Measurements from ENCODE around the gene UGT2A3.

Gene UGT2A3

DNA sequence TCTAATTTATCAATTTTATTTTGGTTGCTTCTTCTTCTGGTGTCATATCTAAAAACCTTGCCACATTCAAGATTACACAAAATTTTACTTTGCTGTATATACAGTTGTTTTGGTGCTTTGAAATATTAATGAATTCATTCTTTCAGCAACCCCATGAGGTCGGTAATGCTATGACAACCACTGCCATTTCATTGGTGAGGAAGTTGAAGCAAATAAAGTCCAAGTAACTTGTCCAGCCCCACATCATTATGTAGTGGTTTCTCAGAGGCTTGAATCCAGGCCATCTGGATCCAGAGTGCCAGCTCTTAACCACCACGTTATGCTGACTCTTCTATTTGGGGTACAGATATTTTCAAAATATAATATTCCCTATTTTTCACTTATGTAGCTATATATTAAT, 42.2 kb downstream of the UGT2A3 start:
- no peak overlapping the region for H3K27ac ChIP-seq (ENCODE audit: low read depth, low read length)
- no peaks in the 10 kb centered on the region for H3K27me3 ChIP-seq (ENCODE audit: control insufficient read depth, insufficient read depth, low read length)
- H3K4me1 ChIP-seq (ENCODE audit: control insufficient read depth, insufficient read depth, low read length), result peaks cover 31% of the 10 kb centered on the region
- no peak overlapping the region for H3K4me3 ChIP-seq (ENCODE audit: low read depth, low read length)
- no peaks in the 10 kb centered on the region for H3K9me3 ChIP-seq (ENCODE audit: control insufficient read depth, insufficient read depth, low read depth, low read length)
- H3K36me3 ChIP-seq (ENCODE audit: control insufficient read depth, insufficient read depth, low read length), result no peaks in the 10 kb centered on the region
- H3K9ac ChIP-seq (ENCODE audit: low read length), result no peak overlapping the region

DNA sequence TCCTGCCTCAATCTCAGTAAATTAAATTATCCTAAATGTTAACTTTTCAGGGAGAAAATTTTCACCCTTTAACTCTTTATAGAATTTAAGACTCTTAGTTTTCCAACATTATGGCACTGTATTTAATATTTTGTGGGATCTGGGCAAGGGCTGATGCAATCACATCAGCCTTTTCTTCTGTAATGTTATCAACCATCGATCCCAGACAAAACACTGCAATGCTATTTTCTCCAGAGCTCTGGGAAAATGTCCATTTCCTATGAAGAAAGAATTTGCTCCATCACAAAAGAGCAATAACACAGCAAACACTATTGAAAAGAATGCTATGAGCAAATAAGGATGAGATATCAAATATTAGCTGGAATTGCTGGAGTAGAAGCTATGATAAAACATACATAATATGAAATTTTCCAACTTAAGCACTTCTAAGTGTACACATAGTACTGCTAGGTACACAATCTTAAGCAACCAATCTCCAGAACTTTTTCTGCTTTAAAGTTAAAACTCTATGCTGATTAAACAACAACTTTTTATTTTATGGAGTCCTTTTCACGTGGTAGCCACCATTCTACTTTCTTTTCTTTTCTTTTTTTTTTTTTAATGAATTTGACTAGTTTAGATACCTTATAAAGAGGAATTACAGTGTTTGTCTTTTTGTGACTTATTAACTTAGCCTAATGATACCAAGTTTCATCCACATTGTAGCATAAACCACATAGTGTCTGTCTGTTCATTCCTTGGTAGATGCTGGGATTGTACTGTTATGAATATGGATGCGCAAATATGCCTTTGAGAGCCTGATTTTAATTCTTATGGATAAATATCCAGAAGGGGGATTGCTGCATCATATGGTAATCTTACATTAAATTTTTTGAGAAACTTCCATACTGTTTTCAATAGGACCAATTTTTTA, 43.6 kb downstream of the UGT2A3 start:
- Histone ChIP-seq H3K4me3 (ENCODE audit: low read depth, low read length) (no peak overlapping the region), H3K4me1 (ENCODE audit: control insufficient read depth, insufficient read depth, low read length) (peaks cover 36% of the 10 kb centered on the region), H3K9me3 (ENCODE audit: control insufficient read depth, insufficient read depth, low read depth, low read length) (no peaks in the 10 kb centered on the region), H3K36me3 (ENCODE audit: control insufficient read depth, insufficient read depth, low read length) (no peaks in the 10 kb centered on the region), H3K9ac (ENCODE audit: low read length) (no peak overlapping the region), H3K27me3 (ENCODE audit: control insufficient read depth, insufficient read depth, low read length) (no peaks in the 10 kb centered on the region), H3K27ac (ENCODE audit: low read depth, low read length) (0 out of 2 replicates have a peak overlapping the region, but pooled peaks have one; percentile 18)

DNA sequence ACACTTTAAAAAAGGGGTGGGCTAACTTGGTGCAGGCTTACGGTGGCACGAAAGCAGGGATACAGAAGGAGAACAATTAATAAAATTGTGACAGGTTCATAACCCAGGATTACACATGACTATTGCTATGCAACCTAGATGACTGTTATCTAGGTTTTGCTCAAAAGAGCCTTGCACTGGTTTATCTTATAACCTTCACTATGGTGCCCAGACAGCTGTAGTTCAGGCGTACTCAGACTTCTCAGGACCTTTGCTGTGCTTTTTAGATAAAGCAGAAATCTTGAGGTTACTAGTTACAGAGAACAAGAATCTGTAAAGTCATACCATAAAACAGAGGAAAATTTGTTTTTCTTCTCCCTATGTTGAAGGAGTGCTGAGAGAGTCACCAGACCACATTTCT, 44.4 kb downstream of the UGT2A3 start:
- H3K27ac ChIP-seq (ENCODE audit: low read depth, low read length), result peak overlapping the region; percentile 61; the same call in 1 of the 2 replicates
- H3K36me3 ChIP-seq (ENCODE audit: control insufficient read depth, insufficient read depth, low read length), result no peaks in the 10 kb centered on the region
- H3K9ac ChIP-seq (ENCODE audit: low read length), result no peak overlapping the region
- H3K4me1 ChIP-seq (ENCODE audit: control insufficient read depth, insufficient read depth, low read length), result peaks cover 36% of the 10 kb centered on the region
- no peaks in the 10 kb centered on the region for H3K27me3 ChIP-seq (ENCODE audit: control insufficient read depth, insufficient read depth, low read length)
- no peak overlapping the region; the same call in 1 of the 2 replicates for H3K4me3 ChIP-seq (ENCODE audit: low read depth, low read length)
- H3K9me3 ChIP-seq (ENCODE audit: control insufficient read depth, insufficient read depth, low read depth, low read length), result no peaks in the 10 kb centered on the region

DNA sequence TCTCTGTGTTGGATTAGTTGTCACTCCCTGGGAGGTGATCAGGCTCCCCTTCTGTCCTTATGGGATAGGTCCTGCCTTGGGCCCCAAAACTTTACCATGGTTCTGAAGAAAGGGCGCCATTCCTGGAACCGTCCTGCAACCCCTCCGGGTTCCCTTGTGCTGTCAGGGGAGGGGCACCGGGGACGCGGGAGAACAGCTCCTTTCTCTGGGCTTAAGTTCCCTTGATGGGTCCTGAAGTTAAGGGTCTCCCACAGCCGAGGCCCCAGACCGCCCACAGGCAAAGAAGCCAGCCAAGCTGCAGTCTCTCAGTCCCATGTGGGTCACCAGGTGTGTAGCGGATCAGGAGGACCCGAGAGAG, 44.8 kb downstream of the UGT2A3 start:
- H3K9ac ChIP-seq (ENCODE audit: low read length), result peak overlapping the region; percentile 28
- no peaks in the 10 kb centered on the region for H3K9me3 ChIP-seq (ENCODE audit: control insufficient read depth, insufficient read depth, low read depth, low read length)
- H3K4me1 ChIP-seq (ENCODE audit: control insufficient read depth, insufficient read depth, low read length), result peaks cover 36% of the 10 kb centered on the region
- peak overlapping the region; percentile 61 for H3K27ac ChIP-seq (ENCODE audit: low read depth, low read length)
- H3K36me3 ChIP-seq (ENCODE audit: control insufficient read depth, insufficient read depth, low read length), result no peaks in the 10 kb centered on the region
- no peaks in the 10 kb centered on the region for H3K27me3 ChIP-seq (ENCODE audit: control insufficient read depth, insufficient read depth, low read length)
- H3K4me3 ChIP-seq (ENCODE audit: low read depth, low read length), result peak overlapping the region; percentile 52

DNA sequence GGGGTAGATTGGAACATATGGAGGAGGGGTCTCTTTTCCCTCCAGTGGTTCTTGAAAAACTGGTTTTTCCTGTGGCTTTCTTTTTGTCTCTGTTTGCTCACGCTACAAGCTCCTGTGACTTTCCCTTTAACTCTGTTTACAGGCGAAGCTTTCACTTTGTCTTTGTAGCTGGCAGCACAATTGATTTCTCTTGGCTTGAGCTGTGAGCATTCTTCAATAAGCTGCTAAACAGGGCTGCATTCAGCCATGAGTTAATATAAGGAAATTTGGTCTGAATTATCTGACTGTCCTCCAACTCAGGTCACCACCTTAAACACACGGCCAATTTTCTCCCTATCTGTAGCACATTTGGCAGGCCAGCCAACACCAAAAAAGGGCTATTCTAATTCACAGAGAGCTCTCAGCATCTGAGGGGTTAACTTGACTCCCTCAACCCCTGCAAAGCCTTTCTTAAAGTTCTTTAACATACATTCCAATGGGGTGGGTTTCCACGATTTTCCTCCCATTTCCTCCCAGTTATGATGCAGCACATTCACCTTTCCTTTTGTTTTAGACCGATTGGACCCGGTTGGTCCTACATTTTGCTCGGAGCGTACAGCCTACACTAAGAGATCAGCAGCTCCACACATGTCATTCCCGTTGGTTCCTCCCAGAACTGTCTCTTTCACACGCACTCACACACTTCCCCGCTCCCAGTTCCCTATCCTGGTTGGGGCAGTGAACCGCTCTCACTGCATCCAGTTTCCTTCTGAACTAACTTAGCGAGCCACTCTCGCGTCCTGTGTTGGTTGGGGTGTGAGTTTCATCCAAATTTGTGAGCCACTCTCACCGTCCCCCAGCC, 45.4 kb downstream of the UGT2A3 start:
- Histone ChIP-seq H3K27ac (ENCODE audit: low read depth, low read length) (peak overlapping the region; percentile 61), H3K4me1 (ENCODE audit: control insufficient read depth, insufficient read depth, low read length) (peaks cover 36% of the 10 kb centered on the region), H3K9me3 (ENCODE audit: control insufficient read depth, insufficient read depth, low read depth, low read length) (no peaks in the 10 kb centered on the region), H3K4me3 (ENCODE audit: low read depth, low read length) (peak overlapping the region; percentile 52), H3K27me3 (ENCODE audit: control insufficient read depth, insufficient read depth, low read length) (no peaks in the 10 kb centered on the region), H3K9ac (ENCODE audit: low read length) (peak overlapping the region; percentile 28), H3K36me3 (ENCODE audit: control insufficient read depth, insufficient read depth, low read length) (no peaks in the 10 kb centered on the region)

DNA sequence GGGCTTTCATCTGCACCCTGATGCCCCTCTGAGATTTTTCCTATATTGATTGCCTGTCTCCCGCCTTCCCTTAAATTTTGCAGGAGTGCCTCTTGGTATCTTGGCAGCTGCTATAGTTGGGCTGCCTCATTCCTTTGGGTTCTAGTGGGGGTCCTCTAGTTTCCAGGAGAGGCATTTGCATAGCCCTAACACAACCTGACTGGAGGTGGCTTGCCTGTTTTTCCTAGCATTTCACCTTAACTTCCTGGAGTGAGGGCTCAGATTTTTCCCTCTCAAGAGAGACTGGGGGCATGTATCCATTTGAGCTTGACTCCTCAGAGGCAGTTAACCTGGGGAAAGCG, 46.0 kb downstream of the UGT2A3 start:
- Histone ChIP-seq H3K4me1 (ENCODE audit: control insufficient read depth, insufficient read depth, low read length) (peaks cover 36% of the 10 kb centered on the region), H3K4me3 (ENCODE audit: low read depth, low read length) (peak overlapping the region; percentile 12; the same call in 1 of the 2 replicates), H3K9me3 (ENCODE audit: control insufficient read depth, insufficient read depth, low read depth, low read length) (no peaks in the 10 kb centered on the region), H3K9ac (ENCODE audit: low read length) (no peak overlapping the region), H3K27ac (ENCODE audit: low read depth, low read length) (peak overlapping the region; percentile 61; the same call in 1 of the 2 replicates), H3K36me3 (ENCODE audit: control insufficient read depth, insufficient read depth, low read length) (no peaks in the 10 kb centered on the region), H3K27me3 (ENCODE audit: control insufficient read depth, insufficient read depth, low read length) (no peaks in the 10 kb centered on the region)

DNA sequence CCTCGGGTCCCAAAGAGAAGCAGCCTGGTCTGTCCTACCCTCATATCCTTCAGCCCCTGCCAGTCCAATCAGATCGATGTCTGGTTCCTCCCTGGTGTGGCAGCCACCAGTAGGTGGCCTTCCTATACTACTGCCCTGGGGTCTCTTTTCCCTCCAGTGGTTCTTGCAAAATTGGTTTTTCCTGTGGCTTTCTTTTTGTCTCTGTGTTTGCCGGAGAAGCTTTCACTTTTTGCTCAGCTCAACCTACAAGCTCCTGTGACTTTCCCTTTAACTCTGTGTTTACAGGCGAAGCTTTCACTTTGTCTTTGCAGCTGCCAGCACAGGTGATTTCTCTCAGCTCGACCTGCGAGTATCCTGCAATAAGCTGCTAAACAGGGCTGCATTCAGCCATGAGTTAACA, 46.8 kb downstream of the UGT2A3 start:
- Histone ChIP-seq H3K36me3 (ENCODE audit: control insufficient read depth, insufficient read depth, low read length) (no peaks in the 10 kb centered on the region), H3K27me3 (ENCODE audit: control insufficient read depth, insufficient read depth, low read length) (no peaks in the 10 kb centered on the region), H3K4me1 (ENCODE audit: control insufficient read depth, insufficient read depth, low read length) (peaks cover 36% of the 10 kb centered on the region), H3K9ac (ENCODE audit: low read length) (no peak overlapping the region), H3K27ac (ENCODE audit: low read depth, low read length) (no peak overlapping the region), H3K4me3 (ENCODE audit: low read depth, low read length) (no peak overlapping the region), H3K9me3 (ENCODE audit: control insufficient read depth, insufficient read depth, low read depth, low read length) (no peaks in the 10 kb centered on the region)

DNA sequence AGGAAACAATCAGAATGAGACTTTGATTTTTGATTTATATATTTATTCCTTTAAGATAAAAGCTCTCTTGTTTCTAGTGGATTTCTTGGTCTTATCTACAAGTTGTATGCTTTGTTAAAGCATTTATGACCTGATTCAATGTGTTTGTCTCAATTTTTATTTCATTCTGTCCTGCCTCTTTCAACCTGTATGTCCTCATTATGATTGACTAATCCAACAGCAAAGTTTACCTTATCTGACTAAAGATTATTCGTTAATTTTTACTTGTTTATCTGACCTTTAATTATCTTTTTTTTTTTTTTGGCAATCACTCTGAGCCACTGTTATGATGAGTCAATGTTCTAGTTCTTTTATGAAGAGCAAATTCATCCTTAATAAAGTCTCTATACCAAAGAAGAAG, 54.9 kb downstream of the UGT2A3 start:
- H3K27ac ChIP-seq (ENCODE audit: low read depth, low read length), result no peak overlapping the region
- no peak overlapping the region for H3K4me3 ChIP-seq (ENCODE audit: low read depth, low read length)
- no peak overlapping the region for H3K9ac ChIP-seq (ENCODE audit: low read length)
- H3K27me3 ChIP-seq (ENCODE audit: control insufficient read depth, insufficient read depth, low read length), result no peaks in the 10 kb centered on the region
- 0 out of 2 replicates have a peak, but pooled peaks cover 2% of the 10 kb centered on the region for H3K9me3 ChIP-seq (ENCODE audit: control insufficient read depth, insufficient read depth, low read depth, low read length)
- no peaks in the 10 kb centered on the region for H3K36me3 ChIP-seq (ENCODE audit: control insufficient read depth, insufficient read depth, low read length)
- H3K4me1 ChIP-seq (ENCODE audit: control insufficient read depth, insufficient read depth, low read length), result no peaks in the 10 kb centered on the region

DNA sequence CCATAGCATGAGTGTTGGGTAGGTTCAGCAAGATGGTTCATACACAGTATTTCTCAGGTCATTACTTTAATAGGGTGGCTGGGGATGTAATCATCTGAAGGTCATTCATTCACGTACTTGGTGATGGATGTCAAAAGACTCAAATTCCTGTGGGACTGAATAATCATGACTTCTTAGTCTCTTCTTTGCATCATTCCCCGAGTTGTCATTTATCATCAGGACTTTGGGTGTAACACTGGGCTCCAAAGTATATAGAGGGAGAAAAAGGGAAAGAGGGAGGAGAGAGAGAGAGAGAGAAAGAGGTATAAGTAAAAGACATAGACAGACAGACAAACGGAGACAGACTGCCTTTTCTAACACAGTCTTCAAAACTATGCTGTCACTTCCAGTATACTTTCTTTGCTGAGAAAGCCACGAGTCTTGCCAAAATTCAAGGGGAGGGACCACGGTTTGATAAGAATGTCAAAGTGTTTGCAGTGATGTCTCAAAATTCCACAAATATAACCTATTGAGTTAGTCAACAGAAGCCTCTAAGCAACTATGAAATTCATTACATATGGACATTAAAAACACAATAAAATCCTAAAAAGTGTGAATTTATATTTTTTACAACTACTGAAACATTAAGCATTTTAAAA, 55.9 kb downstream of the UGT2A3 start:
- H3K9me3 ChIP-seq (ENCODE audit: control insufficient read depth, insufficient read depth, low read depth, low read length), result 0 out of 2 replicates have a peak, but pooled peaks cover 2% of the 10 kb centered on the region
- H3K27ac ChIP-seq (ENCODE audit: low read depth, low read length), result no peak overlapping the region
- no peak overlapping the region for H3K9ac ChIP-seq (ENCODE audit: low read length)
- no peaks in the 10 kb centered on the region for H3K36me3 ChIP-seq (ENCODE audit: control insufficient read depth, insufficient read depth, low read length)
- no peak overlapping the region for H3K4me3 ChIP-seq (ENCODE audit: low read depth, low read length)
- no peaks in the 10 kb centered on the region for H3K4me1 ChIP-seq (ENCODE audit: control insufficient read depth, insufficient read depth, low read length)
- no peaks in the 10 kb centered on the region for H3K27me3 ChIP-seq (ENCODE audit: control insufficient read depth, insufficient read depth, low read length)

DNA sequence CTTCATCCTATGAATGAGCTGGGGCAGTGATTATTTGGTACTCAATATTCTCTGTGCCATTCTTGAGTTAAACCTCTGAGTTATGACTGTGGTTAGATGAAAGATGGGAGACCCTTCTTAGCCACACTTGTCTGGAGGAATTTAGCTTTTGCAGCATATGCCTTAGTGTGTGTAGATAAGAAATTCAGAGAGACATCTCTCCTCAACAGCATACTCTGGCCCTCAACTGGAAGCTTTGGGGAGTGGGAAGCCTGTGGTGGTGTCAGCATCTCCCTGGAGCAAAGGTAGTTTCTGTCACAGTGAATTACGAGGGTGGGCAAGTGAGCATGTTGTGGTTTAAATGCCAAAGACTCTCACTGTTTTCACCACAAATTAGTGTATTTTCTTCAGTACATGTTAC, 58.7 kb downstream of the UGT2A3 start:
- no peak overlapping the region for H3K9ac ChIP-seq (ENCODE audit: low read length)
- no peaks in the 10 kb centered on the region for H3K27me3 ChIP-seq (ENCODE audit: control insufficient read depth, insufficient read depth, low read length)
- 0 out of 2 replicates have a peak, but pooled peaks cover 2% of the 10 kb centered on the region for H3K9me3 ChIP-seq (ENCODE audit: control insufficient read depth, insufficient read depth, low read depth, low read length)
- H3K36me3 ChIP-seq (ENCODE audit: control insufficient read depth, insufficient read depth, low read length), result no peaks in the 10 kb centered on the region
- no peaks in the 10 kb centered on the region for H3K4me1 ChIP-seq (ENCODE audit: control insufficient read depth, insufficient read depth, low read length)
- no peak overlapping the region for H3K27ac ChIP-seq (ENCODE audit: low read depth, low read length)
- no peak overlapping the region for H3K4me3 ChIP-seq (ENCODE audit: low read depth, low read length)

All from HUES6 (cell line).